HCT116 (cell line): ENCODE measurements around the gene FOXN3.

Experiments used
- CEBPB ChIP-seq: IDR thresholded peaks from 2 replicates; pipeline ENCODE4 v1.6.1; 2012; ENCODE audit warnings: low read depth
- EZH2 ChIP-seq: fragments of 200-600 bp; sonication (generic); IDR thresholded peaks from 2 replicates; pipeline ENCODE4 v1.6.1; 2017; ENCODE audit warnings: antibody characterized with exemption, mixed run types
- EZH2phosphoT487 ChIP-seq: fragments of 200-600 bp; IDR thresholded peaks from 2 replicates; pipeline ENCODE4 v1.6.1; 2018; ENCODE audit warnings: antibody characterized with exemption, borderline replicate concordance
- POLR2A ChIP-seq: IDR thresholded peaks from 2 replicates; pipeline ENCODE4 v1.7.0; 2011; ENCODE audit warnings: borderline replicate concordance; ENCODE audit not compliant: insufficient read depth, insufficient read length; ENCODE audit errors: extremely low read depth
- POLR2AphosphoS5 ChIP-seq: IDR thresholded peaks from 2 replicates; pipeline ENCODE4 v1.6.1; 2011; ENCODE audit warnings: mild to moderate bottlenecking, low read depth, low read length, moderate library complexity
- RAD21 ChIP-seq: IDR thresholded peaks from 2 replicates; pipeline ENCODE4 v1.6.1; 2012; ENCODE audit warnings: low read depth, mild to moderate bottlenecking
- SP1 ChIP-seq: IDR thresholded peaks from 2 replicates; pipeline ENCODE4 v1.6.1; 2012; ENCODE audit warnings: low read depth
- TCF7L2 ChIP-seq: IDR thresholded peaks from 2 replicates; pipeline ENCODE4 v1.7.0; 2011; ENCODE audit warnings: borderline replicate concordance, inconsistent platforms; ENCODE audit not compliant: insufficient read depth, insufficient read length; ENCODE audit errors: extremely low read depth
- ZNF274 ChIP-seq: fragments of 200-500 bp; sonication (Bioruptor generic); IDR thresholded peaks from 2 replicates; pipeline ENCODE4 v1.6.1; 2014; ENCODE audit warnings: mild to moderate bottlenecking, low read depth, low read length, inconsistent platforms
- TF ChIP-seq, protein P1 (sequence below): IDR thresholded peaks from 2 replicates; pipeline ENCODE4 v1.6.1; 2012
- TF ChIP-seq, protein P2 (sequence below), 3 experiments: fragments of 200-600 bp in 1 of 3; sonication (generic) in 1 of 3; IDR thresholded peaks in 2 of 3; conservative IDR thresholded peaks in 1 of 3; 2 replicates each; pipeline ENCODE4 v1.5.1; 2012 to 2017; ENCODE audit warnings: low read depth in 2 of 3, low read length in 2 of 3, antibody characterized with exemption in 1 of 3, borderline replicate concordance in 1 of 3, control low read depth in 1 of 3, mild to moderate bottlenecking in 1 of 3, mixed read lengths in 1 of 3, mixed run types in 1 of 3, moderate library complexity in 1 of 3; ENCODE audit not compliant: insufficient read depth in 1 of 3
- TF ChIP-seq, protein P3 (sequence below): IDR thresholded peaks from 2 replicates; pipeline ENCODE4 v1.6.1; 2012
- TF ChIP-seq, protein P4 (sequence below): IDR thresholded peaks from 2 replicates; pipeline ENCODE4 v1.6.1; 2012; ENCODE audit warnings: low read depth
- TF ChIP-seq, protein P5 (sequence below): IDR thresholded peaks from 2 replicates; pipeline ENCODE4 v1.6.1; 2011; ENCODE audit warnings: mild to moderate bottlenecking, low read length, moderate library complexity; ENCODE audit not compliant: insufficient replicate concordance; ENCODE audit errors: extremely low read depth

DNA sequence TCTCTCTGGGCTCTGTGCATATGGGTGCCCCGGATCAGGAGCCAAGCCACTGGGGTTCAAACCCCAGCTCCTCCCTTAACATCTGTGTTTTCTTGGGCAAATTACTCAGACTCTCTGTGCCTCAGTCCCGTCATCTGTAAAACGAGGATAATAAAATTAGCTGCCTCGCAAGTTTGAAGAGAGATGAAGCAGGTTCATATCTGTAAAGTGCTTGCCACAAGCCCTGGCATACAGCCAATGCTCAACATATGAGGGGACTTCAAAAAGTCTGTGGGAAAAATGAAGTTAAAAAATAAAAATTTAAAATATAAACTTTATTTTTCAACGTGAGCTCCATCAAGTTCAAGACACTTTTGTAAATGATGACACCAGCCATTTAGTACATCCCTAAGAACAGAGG lies 276.7 kb downstream of the FOXN3 start:
- TF ChIP-seq, protein P1, sequence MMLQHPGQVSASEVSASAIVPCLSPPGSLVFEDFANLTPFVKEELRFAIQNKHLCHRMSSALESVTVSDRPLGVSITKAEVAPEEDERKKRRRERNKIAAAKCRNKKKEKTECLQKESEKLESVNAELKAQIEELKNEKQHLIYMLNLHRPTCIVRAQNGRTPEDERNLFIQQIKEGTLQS: no peak
- TF ChIP-seq EZH2phosphoT487 (no peak), RAD21 (no peak), POLR2A (no peak), POLR2AphosphoS5 (no peak), TCF7L2 (no peak), SP1 (no peak), ZNF274 (no peak), EZH2 (no peak), CEBPB (no peak)
- TF ChIP-seq, protein P2, sequence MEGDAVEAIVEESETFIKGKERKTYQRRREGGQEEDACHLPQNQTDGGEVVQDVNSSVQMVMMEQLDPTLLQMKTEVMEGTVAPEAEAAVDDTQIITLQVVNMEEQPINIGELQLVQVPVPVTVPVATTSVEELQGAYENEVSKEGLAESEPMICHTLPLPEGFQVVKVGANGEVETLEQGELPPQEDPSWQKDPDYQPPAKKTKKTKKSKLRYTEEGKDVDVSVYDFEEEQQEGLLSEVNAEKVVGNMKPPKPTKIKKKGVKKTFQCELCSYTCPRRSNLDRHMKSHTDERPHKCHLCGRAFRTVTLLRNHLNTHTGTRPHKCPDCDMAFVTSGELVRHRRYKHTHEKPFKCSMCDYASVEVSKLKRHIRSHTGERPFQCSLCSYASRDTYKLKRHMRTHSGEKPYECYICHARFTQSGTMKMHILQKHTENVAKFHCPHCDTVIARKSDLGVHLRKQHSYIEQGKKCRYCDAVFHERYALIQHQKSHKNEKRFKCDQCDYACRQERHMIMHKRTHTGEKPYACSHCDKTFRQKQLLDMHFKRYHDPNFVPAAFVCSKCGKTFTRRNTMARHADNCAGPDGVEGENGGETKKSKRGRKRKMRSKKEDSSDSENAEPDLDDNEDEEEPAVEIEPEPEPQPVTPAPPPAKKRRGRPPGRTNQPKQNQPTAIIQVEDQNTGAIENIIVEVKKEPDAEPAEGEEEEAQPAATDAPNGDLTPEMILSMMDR (IDR thresholded peaks at IDR 0.05 in 2 of 3, conservative IDR thresholded peaks at IDR 0.05 in 1 of 3; ENCODE audit: borderline replicate concordance in 1 of 3, insufficient read depth in 1 of 3, low read depth in 2 of 3, low read length in 2 of 3): no peak
- TF ChIP-seq, protein P3, sequence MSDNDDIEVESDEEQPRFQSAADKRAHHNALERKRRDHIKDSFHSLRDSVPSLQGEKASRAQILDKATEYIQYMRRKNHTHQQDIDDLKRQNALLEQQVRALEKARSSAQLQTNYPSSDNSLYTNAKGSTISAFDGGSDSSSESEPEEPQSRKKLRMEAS: no peak
- TF ChIP-seq, protein P4, sequence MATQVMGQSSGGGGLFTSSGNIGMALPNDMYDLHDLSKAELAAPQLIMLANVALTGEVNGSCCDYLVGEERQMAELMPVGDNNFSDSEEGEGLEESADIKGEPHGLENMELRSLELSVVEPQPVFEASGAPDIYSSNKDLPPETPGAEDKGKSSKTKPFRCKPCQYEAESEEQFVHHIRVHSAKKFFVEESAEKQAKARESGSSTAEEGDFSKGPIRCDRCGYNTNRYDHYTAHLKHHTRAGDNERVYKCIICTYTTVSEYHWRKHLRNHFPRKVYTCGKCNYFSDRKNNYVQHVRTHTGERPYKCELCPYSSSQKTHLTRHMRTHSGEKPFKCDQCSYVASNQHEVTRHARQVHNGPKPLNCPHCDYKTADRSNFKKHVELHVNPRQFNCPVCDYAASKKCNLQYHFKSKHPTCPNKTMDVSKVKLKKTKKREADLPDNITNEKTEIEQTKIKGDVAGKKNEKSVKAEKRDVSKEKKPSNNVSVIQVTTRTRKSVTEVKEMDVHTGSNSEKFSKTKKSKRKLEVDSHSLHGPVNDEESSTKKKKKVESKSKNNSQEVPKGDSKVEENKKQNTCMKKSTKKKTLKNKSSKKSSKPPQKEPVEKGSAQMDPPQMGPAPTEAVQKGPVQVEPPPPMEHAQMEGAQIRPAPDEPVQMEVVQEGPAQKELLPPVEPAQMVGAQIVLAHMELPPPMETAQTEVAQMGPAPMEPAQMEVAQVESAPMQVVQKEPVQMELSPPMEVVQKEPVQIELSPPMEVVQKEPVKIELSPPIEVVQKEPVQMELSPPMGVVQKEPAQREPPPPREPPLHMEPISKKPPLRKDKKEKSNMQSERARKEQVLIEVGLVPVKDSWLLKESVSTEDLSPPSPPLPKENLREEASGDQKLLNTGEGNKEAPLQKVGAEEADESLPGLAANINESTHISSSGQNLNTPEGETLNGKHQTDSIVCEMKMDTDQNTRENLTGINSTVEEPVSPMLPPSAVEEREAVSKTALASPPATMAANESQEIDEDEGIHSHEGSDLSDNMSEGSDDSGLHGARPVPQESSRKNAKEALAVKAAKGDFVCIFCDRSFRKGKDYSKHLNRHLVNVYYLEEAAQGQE: no peak
- TF ChIP-seq, protein P5, sequence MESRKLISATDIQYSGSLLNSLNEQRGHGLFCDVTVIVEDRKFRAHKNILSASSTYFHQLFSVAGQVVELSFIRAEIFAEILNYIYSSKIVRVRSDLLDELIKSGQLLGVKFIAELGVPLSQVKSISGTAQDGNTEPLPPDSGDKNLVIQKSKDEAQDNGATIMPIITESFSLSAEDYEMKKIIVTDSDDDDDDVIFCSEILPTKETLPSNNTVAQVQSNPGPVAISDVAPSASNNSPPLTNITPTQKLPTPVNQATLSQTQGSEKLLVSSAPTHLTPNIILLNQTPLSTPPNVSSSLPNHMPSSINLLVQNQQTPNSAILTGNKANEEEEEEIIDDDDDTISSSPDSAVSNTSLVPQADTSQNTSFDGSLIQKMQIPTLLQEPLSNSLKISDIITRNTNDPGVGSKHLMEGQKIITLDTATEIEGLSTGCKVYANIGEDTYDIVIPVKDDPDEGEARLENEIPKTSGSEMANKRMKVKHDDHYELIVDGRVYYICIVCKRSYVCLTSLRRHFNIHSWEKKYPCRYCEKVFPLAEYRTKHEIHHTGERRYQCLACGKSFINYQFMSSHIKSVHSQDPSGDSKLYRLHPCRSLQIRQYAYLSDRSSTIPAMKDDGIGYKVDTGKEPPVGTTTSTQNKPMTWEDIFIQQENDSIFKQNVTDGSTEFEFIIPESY: no peak
